ENCODE results near the gene CELF2.

Gene CELF2

GRCh38 chr10:11313463-11313862 is 295.8 kb downstream of the CELF2 start:
- peaks cover 24% of the 10 kb centered on the region for H3K36me3 ChIP-seq (ENCODE audit: insufficient read depth, low read length)
- H3K4me1 ChIP-seq (ENCODE audit: insufficient read depth, low read length), result no peaks in the 10 kb centered on the region
- H3K27ac ChIP-seq (ENCODE audit: low read depth, low read length), result no peak overlapping the region
- no peaks in the 10 kb centered on the region for H3K9me3 ChIP-seq (ENCODE audit: low read length)
- no peak overlapping the region for H3K9ac ChIP-seq (ENCODE audit: low read length)
- H3K27me3 ChIP-seq (ENCODE audit: control insufficient read depth in 1 of 2, insufficient read depth in 2 of 2, low read length in 2 of 2), result no peaks in the 10 kb centered on the region
- no peak overlapping the region for H3K4me3 ChIP-seq (ENCODE audit: low read depth in 1 of 2, low read length in 2 of 2)

- H3K27me3 ChIP-seq (ENCODE audit: control insufficient read depth in 1 of 2, insufficient read depth in 2 of 2, low read length in 2 of 2), result no peaks in the 10 kb centered on the region
- no peaks in the 10 kb centered on the region for H3K4me1 ChIP-seq (ENCODE audit: insufficient read depth, low read length)
- H3K9me3 ChIP-seq (ENCODE audit: low read length), result no peaks in the 10 kb centered on the region
- no peak overlapping the region for H3K27ac ChIP-seq (ENCODE audit: low read depth, low read length)
- no peak overlapping the region for H3K9ac ChIP-seq (ENCODE audit: low read length)
- H3K4me3 ChIP-seq (ENCODE audit: low read depth in 1 of 2, low read length in 2 of 2), result no peak overlapping the region
- peaks cover 61% of the 10 kb centered on the region for H3K36me3 ChIP-seq (ENCODE audit: insufficient read depth, low read length)
These were observed 300.4 kb downstream of the CELF2 start for GRCh38 chr10:11317936-11318670.

GRCh38 chr10:11318826-11319598 is 301.3 kb downstream of the CELF2 start:
- Histone ChIP-seq H3K4me3 (ENCODE audit: low read depth in 1 of 2, low read length in 2 of 2) (no peak overlapping the region), H3K9ac (ENCODE audit: low read length) (no peak overlapping the region), H3K9me3 (ENCODE audit: low read length) (no peaks in the 10 kb centered on the region), H3K36me3 (ENCODE audit: insufficient read depth, low read length) (peaks cover 64% of the 10 kb centered on the region), H3K4me1 (ENCODE audit: insufficient read depth, low read length) (no peaks in the 10 kb centered on the region), H3K27ac (ENCODE audit: low read depth, low read length) (no peak overlapping the region), H3K27me3 (ENCODE audit: control insufficient read depth in 1 of 2, insufficient read depth in 2 of 2, low read length in 2 of 2) (no peaks in the 10 kb centered on the region)

- Histone ChIP-seq H3K9ac (ENCODE audit: low read length) (no peak overlapping the region), H3K4me3 (ENCODE audit: low read depth in 1 of 2, low read length in 2 of 2) (no peak overlapping the region), H3K4me1 (ENCODE audit: insufficient read depth, low read length) (no peaks in the 10 kb centered on the region), H3K27ac (ENCODE audit: low read depth, low read length) (no peak overlapping the region), H3K27me3 (ENCODE audit: control insufficient read depth in 1 of 2, insufficient read depth in 2 of 2, low read length in 2 of 2) (no peaks in the 10 kb centered on the region), H3K9me3 (ENCODE audit: low read length) (no peaks in the 10 kb centered on the region), H3K36me3 (ENCODE audit: insufficient read depth, low read length) (peaks cover 58% of the 10 kb centered on the region)
These were observed 302.4 kb downstream of the CELF2 start for GRCh38 chr10:11319990-11320602.

GRCh38 chr10:11320809-11321520 is 303.3 kb downstream of the CELF2 start:
- no peaks in the 10 kb centered on the region for H3K4me1 ChIP-seq (ENCODE audit: insufficient read depth, low read length)
- peaks cover 58% of the 10 kb centered on the region for H3K36me3 ChIP-seq (ENCODE audit: insufficient read depth, low read length)
- H3K27me3 ChIP-seq (ENCODE audit: control insufficient read depth in 1 of 2, insufficient read depth in 2 of 2, low read length in 2 of 2), result no peaks in the 10 kb centered on the region
- H3K27ac ChIP-seq (ENCODE audit: low read depth, low read length), result no peak overlapping the region
- no peak overlapping the region for H3K9ac ChIP-seq (ENCODE audit: low read length)
- H3K4me3 ChIP-seq (ENCODE audit: low read depth in 1 of 2, low read length in 2 of 2), result no peak overlapping the region
- no peaks in the 10 kb centered on the region for H3K9me3 ChIP-seq (ENCODE audit: low read length)

- H3K27me3 ChIP-seq (ENCODE audit: control insufficient read depth in 1 of 2, insufficient read depth in 2 of 2, low read length in 2 of 2), result no peaks in the 10 kb centered on the region
- no peak overlapping the region for H3K9ac ChIP-seq (ENCODE audit: low read length)
- no peaks in the 10 kb centered on the region for H3K4me1 ChIP-seq (ENCODE audit: insufficient read depth, low read length)
- H3K9me3 ChIP-seq (ENCODE audit: low read length), result no peaks in the 10 kb centered on the region
- H3K36me3 ChIP-seq (ENCODE audit: insufficient read depth, low read length), result peaks cover 49% of the 10 kb centered on the region
- no peak overlapping the region for H3K4me3 ChIP-seq (ENCODE audit: low read depth in 1 of 2, low read length in 2 of 2)
- H3K27ac ChIP-seq (ENCODE audit: low read depth, low read length), result no peak overlapping the region
These were observed 305.0 kb downstream of the CELF2 start for GRCh38 chr10:11322698-11323097.

- Histone ChIP-seq H3K4me3 (ENCODE audit: low read depth in 1 of 2, low read length in 2 of 2) (no peak overlapping the region), H3K9ac (ENCODE audit: low read length) (no peak overlapping the region), H3K4me1 (ENCODE audit: insufficient read depth, low read length) (no peaks in the 10 kb centered on the region), H3K27ac (ENCODE audit: low read depth, low read length) (no peak overlapping the region), H3K9me3 (ENCODE audit: low read length) (no peaks in the 10 kb centered on the region), H3K27me3 (ENCODE audit: control insufficient read depth in 1 of 2, insufficient read depth in 2 of 2, low read length in 2 of 2) (no peaks in the 10 kb centered on the region), H3K36me3 (ENCODE audit: insufficient read depth, low read length) (peaks cover 32% of the 10 kb centered on the region)
These were observed 307.2 kb downstream of the CELF2 start for GRCh38 chr10:11324761-11325321.

GRCh38 chr10:11325817-11326216 is 308.1 kb downstream of the CELF2 start:
- no peak overlapping the region for H3K4me3 ChIP-seq (ENCODE audit: low read depth in 1 of 2, low read length in 2 of 2)
- H3K4me1 ChIP-seq (ENCODE audit: insufficient read depth, low read length), result peaks cover 8% of the 10 kb centered on the region
- no peak overlapping the region for H3K9ac ChIP-seq (ENCODE audit: low read length)
- H3K27me3 ChIP-seq (ENCODE audit: control insufficient read depth in 1 of 2, insufficient read depth in 2 of 2, low read length in 2 of 2), result no peaks in the 10 kb centered on the region
- no peaks in the 10 kb centered on the region for H3K9me3 ChIP-seq (ENCODE audit: low read length)
- peaks cover 27% of the 10 kb centered on the region for H3K36me3 ChIP-seq (ENCODE audit: insufficient read depth, low read length)
- no peak overlapping the region for H3K27ac ChIP-seq (ENCODE audit: low read depth, low read length)

- no peak overlapping the region for H3K4me3 ChIP-seq (ENCODE audit: low read depth in 1 of 2, low read length in 2 of 2)
- peaks cover 24% of the 10 kb centered on the region for H3K36me3 ChIP-seq (ENCODE audit: insufficient read depth, low read length)
- no peak overlapping the region for H3K9ac ChIP-seq (ENCODE audit: low read length)
- no peak overlapping the region for H3K27ac ChIP-seq (ENCODE audit: low read depth, low read length)
- no peaks in the 10 kb centered on the region for H3K9me3 ChIP-seq (ENCODE audit: low read length)
- H3K27me3 ChIP-seq (ENCODE audit: control insufficient read depth in 1 of 2, insufficient read depth in 2 of 2, low read length in 2 of 2), result no peaks in the 10 kb centered on the region
- H3K4me1 ChIP-seq (ENCODE audit: insufficient read depth, low read length), result peaks cover 11% of the 10 kb centered on the region
These were observed 308.6 kb downstream of the CELF2 start for GRCh38 chr10:11326241-11326640.

GRCh38 chr10:11326913-11327616 is 309.4 kb downstream of the CELF2 start:
- Histone ChIP-seq H3K4me1 (ENCODE audit: insufficient read depth, low read length) (peaks cover 11% of the 10 kb centered on the region), H3K4me3 (ENCODE audit: low read depth in 1 of 2, low read length in 2 of 2) (no peak overlapping the region), H3K9me3 (ENCODE audit: low read length) (no peaks in the 10 kb centered on the region), H3K27ac (ENCODE audit: low read depth, low read length) (no peak overlapping the region), H3K9ac (ENCODE audit: low read length) (no peak overlapping the region), H3K27me3 (ENCODE audit: control insufficient read depth in 1 of 2, insufficient read depth in 2 of 2, low read length in 2 of 2) (no peaks in the 10 kb centered on the region), H3K36me3 (ENCODE audit: insufficient read depth, low read length) (peaks cover 22% of the 10 kb centered on the region)
